Osteoblast (primary cell): ENCODE measurements around the gene TXK. TPM values are rescaled to one million over a fixed set of nuclear protein-coding genes. Genes with fewer than 3 reads are reported as not detected.

Experiments used
- DNase-seq: peaks from one replicate; pipeline ENCODE4 v3.0.0; 2011; ENCODE audit warnings: low spot score, mixed read lengths; ENCODE audit not compliant: insufficient read length; ENCODE audit errors: missing footprints
- H2AFZ ChIP-seq: 2 replicates; pipeline ENCODE4 v1.6.0; 2011; ENCODE audit warnings: mild to moderate bottlenecking, low read length
- H3K27ac ChIP-seq: 2 replicates; pipeline ENCODE4 v1.5.1; 2011; ENCODE audit warnings: mild to moderate bottlenecking, low read depth, low read length, moderate library complexity
- H3K27me3 ChIP-seq: 2 replicates; pipeline ENCODE4 v1.6.0; 2012; ENCODE audit warnings: mild to moderate bottlenecking, control low read depth, inconsistent platforms, low read length, moderate library complexity; ENCODE audit not compliant: insufficient read depth
- H3K36me3 ChIP-seq: 2 replicates; pipeline ENCODE4 v1.5.1; 2011; ENCODE audit warnings: mild to moderate bottlenecking, low read length, control low read depth, moderate library complexity; ENCODE audit not compliant: insufficient read depth
- H3K4me1 ChIP-seq: 2 replicates; pipeline ENCODE4 v1.5.1; 2011; ENCODE audit warnings: mild to moderate bottlenecking, low read length, control low read depth, moderate library complexity; ENCODE audit not compliant: insufficient read depth
- H3K4me2 ChIP-seq: 2 replicates; pipeline ENCODE4 v1.6.0; 2011; ENCODE audit warnings: mild to moderate bottlenecking, low read length; ENCODE audit not compliant: insufficient read depth
- H3K4me3 ChIP-seq: fragments of 200-600 bp; sonication (generic); 3 replicates; pipeline ENCODE4 v1.5.1; 2012; ENCODE audit warnings: mild to moderate bottlenecking, low read length, inconsistent platforms; ENCODE audit not compliant: insufficient read depth
- H3K79me2 ChIP-seq: 2 replicates; pipeline ENCODE4 v1.6.0; 2012; ENCODE audit warnings: mild to moderate bottlenecking, low read length, control low read depth, inconsistent platforms; ENCODE audit not compliant: insufficient read depth
- H3K9me3 ChIP-seq: 2 replicates; pipeline ENCODE4 v1.5.1; 2011; ENCODE audit warnings: low read depth, low read length, control low read depth
- H4K20me1 ChIP-seq: 2 replicates; pipeline ENCODE4 v1.6.0; 2012; ENCODE audit warnings: mild to moderate bottlenecking, low read length, control low read depth; ENCODE audit not compliant: insufficient read depth
- small RNA-seq: library from RNA; depleted of rRNA; stranded (forward); fragments of <200 nt; gene quantifications from one replicate; pipeline ENCODE3, GENCODE V24; 2012
- total RNA-seq: library from RNA; depleted of rRNA; stranded (reverse); fragments of >200 nt; gene quantifications from 2 replicates; pipeline ENCODE4 v1.2.3, GENCODE V29; 2012
- TF ChIP-seq, protein P1 (sequence below): IDR thresholded peaks from 2 replicates; pipeline ENCODE4 v1.5.1; 2011; ENCODE audit warnings: mild to moderate bottlenecking, low read depth, low read length, moderate library complexity; ENCODE audit errors: extremely low read depth

Gene TXK
- total RNA-seq, 1 donor, result 0.72 TPM

DNA sequence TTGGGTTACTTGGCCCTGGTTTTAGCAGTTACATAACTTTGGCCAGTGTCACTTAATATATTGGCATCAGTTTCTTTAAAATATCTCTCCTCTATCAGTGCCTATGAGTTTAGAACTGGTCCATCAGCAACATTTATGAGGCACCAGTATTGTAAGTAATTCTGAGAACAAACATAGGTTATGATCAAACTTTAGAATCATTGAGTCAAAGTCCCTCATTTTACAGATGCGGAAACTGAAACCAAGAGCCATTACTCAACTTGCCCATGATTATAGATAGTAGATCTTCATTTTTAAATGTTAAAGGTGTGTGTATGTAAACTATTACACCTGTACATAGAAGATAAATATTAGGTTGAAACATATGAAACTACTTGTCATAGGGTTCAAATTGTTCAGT lies 113.0 kb downstream of the TXK start:
- DNase-seq, result no peak
- Histone ChIP-seq H3K4me2 (no peak overlapping the region), H2AFZ (no peak overlapping the region), H3K36me3 (no peaks in the 10 kb centered on the region), H3K9me3 (no peaks in the 10 kb centered on the region), H3K79me2 (no peaks in the 10 kb centered on the region), H4K20me1 (no peaks in the 10 kb centered on the region), H3K27me3 (peaks cover 9% of the 10 kb centered on the region), H3K4me1 (peaks cover 14% of the 10 kb centered on the region), H3K27ac (no peak overlapping the region), H3K4me3 (no peak overlapping the region)
- TF ChIP-seq, protein P1, sequence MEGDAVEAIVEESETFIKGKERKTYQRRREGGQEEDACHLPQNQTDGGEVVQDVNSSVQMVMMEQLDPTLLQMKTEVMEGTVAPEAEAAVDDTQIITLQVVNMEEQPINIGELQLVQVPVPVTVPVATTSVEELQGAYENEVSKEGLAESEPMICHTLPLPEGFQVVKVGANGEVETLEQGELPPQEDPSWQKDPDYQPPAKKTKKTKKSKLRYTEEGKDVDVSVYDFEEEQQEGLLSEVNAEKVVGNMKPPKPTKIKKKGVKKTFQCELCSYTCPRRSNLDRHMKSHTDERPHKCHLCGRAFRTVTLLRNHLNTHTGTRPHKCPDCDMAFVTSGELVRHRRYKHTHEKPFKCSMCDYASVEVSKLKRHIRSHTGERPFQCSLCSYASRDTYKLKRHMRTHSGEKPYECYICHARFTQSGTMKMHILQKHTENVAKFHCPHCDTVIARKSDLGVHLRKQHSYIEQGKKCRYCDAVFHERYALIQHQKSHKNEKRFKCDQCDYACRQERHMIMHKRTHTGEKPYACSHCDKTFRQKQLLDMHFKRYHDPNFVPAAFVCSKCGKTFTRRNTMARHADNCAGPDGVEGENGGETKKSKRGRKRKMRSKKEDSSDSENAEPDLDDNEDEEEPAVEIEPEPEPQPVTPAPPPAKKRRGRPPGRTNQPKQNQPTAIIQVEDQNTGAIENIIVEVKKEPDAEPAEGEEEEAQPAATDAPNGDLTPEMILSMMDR, result no peak

DNA sequence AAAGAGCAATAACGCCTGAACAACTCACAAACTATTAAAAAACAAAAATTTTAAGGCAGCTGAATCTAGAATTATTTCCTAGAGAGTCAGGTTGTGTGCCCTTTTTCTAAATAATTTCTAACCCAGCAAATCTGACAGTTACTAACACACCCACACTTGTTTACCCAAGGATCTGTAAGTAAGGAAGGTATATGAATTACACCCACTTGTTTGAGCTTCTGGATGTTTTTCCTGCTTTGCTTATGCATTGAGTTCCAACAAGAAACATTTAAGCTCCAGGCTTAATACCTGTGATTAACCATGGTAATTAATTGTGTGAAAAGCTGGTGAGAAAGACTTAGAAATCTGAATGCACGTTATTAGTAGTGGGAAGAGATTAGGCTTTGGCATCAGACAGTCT lies 115.9 kb downstream of the TXK start:
- Histone ChIP-seq H3K27ac (no peak overlapping the region), H4K20me1 (no peaks in the 10 kb centered on the region), H3K4me3 (no peak overlapping the region), H3K27me3 (peaks cover 9% of the 10 kb centered on the region), H3K4me1 (peaks cover 14% of the 10 kb centered on the region), H3K9me3 (no peaks in the 10 kb centered on the region), H3K4me2 (no peak overlapping the region), H3K79me2 (no peaks in the 10 kb centered on the region), H2AFZ (no peak overlapping the region), H3K36me3 (no peaks in the 10 kb centered on the region)
- TF ChIP-seq, protein P1, result no peak
- DNase-seq, result no peak

DNA sequence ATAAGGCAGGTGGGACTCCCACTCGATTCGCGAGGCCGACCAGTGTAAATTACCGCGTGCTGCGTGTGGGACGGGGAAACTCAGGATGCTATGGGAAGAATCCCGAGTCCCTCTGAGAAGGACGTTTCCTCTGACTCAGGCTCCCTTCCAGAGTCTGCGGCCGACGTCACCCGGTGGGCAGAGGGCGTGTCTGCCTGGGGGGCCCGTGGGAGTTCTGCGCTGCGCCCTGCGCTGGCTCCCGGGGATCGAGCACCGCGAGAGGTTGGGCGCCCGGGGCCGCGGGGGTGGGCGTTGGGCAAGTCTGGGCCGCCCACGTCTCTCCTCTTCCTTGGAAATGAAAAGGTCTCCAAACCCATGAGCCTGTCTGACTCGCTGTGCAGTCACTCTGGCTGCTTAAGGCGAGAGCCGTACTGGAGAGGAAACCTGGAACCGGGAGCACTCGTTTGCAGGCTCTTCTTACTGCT lies 116.9 kb downstream of the TXK start:
- Histone ChIP-seq H3K36me3 (no peaks in the 10 kb centered on the region), H3K79me2 (no peaks in the 10 kb centered on the region), H3K27ac (peak overlapping the region; percentile 15), H3K4me3 (peak overlapping the region; percentile 75), H3K4me1 (peaks cover 14% of the 10 kb centered on the region), H3K27me3 (peaks cover 9% of the 10 kb centered on the region), H3K4me2 (peak overlapping the region; percentile 98), H3K9me3 (no peaks in the 10 kb centered on the region), H2AFZ (peak overlapping the region; percentile 93), H4K20me1 (no peaks in the 10 kb centered on the region)
- DNase-seq, result peak; percentile 94
- TF ChIP-seq, protein P1, result no peak

Small RNAs within 50 kb of the gene (small RNA-seq; reads per million reads assigned to genes)
- gene RF00019 (not detected), gene RF00026 (not detected), gene RNU6-838P (not detected)

Other genes with a start within 250 kb of the TXK start
- gene NFXL1, start 219.7 kb downstream of the TXK start, total RNA-seq, result 5.8 and 10.0 TPM in 2 replicates
- not detected in 2 replicates for gene CNGA1, start 117.6 kb downstream of the TXK start, total RNA-seq
- under 0.01 and 0.29 TPM in 2 replicates for gene NIPAL1, start 117.5 kb downstream of the TXK start, total RNA-seq
- gene TEC, start 135.6 kb upstream of the TXK start, total RNA-seq, result 1.5 and 1.8 TPM in 2 replicates
- gene SLAIN2, start 207.3 kb upstream of the TXK start, total RNA-seq, result 64.1 and 77.2 TPM in 2 replicates